IPS DF 4.7 (cell line): Measurements from ENCODE around the gene ARF6.
"Not testable (repeated sequence)": the region's sequence is repeated elsewhere in the genome, so short reads cannot be mapped to it uniquely, and the experiment has no call there.

Source experiments
- DNase-seq: peaks from one replicate; pipeline ENCODE4 v3.0.0-alpha.2; 2013; ENCODE audit warnings: low spot score; ENCODE audit errors: extremely low read depth

ARF6 gene

GRCh38 chr14:49876563-49877127 lies 16.2 kb upstream of the ARF6 start:
- no peak for DNase-seq

GRCh38 chr14:49879646-49880204 lies 13.2 kb upstream of the ARF6 start:
- no peak for DNase-seq

- DNase-seq, result no peak
These were observed 12.4 kb upstream of the ARF6 start for GRCh38 chr14:49880267-49881064.

GRCh38 chr14:49881350-49882001 lies 11.4 kb upstream of the ARF6 start:
- DNase-seq, result no peak

- DNase-seq, result no peak
These were observed 9.8 kb upstream of the ARF6 start for GRCh38 chr14:49882826-49883694.

- DNase-seq, result no peak
These were observed 6.4 kb upstream of the ARF6 start for GRCh38 chr14:49886523-49886922.

GRCh38 chr14:49888293-49888692 lies 4.6 kb upstream of the ARF6 start:
- no peak for DNase-seq

- no peak for DNase-seq
These were observed 614 bp upstream of the ARF6 start for GRCh38 chr14:49892301-49892635.

- DNase-seq, result no peak
These were observed 679 bp downstream of the ARF6 start for GRCh38 chr14:49893309-49894213.

GRCh38 chr14:49894214-49895107 lies 1.6 kb downstream of the ARF6 start:
- not testable (repeated sequence) for DNase-seq

- no peak for DNase-seq
These were observed 2.6 kb downstream of the ARF6 start for GRCh38 chr14:49895480-49895879.

- not testable (repeated sequence) for DNase-seq
These were observed 3.4 kb downstream of the ARF6 start for GRCh38 chr14:49896272-49896671.

GRCh38 chr14:49896966-49897365 lies 4.1 kb downstream of the ARF6 start:
- no peak for DNase-seq

- no peak for DNase-seq
These were observed 4.5 kb downstream of the ARF6 start for GRCh38 chr14:49897414-49897813.

GRCh38 chr14:49897965-49898364 lies 5.1 kb downstream of the ARF6 start:
- no peak for DNase-seq

- DNase-seq, result no peak
These were observed 5.6 kb downstream of the ARF6 start for GRCh38 chr14:49898485-49898884.

GRCh38 chr14:49900973-49901372 lies 8.1 kb downstream of the ARF6 start:
- DNase-seq, result no peak

- not testable (repeated sequence) for DNase-seq
These were observed 9.9 kb downstream of the ARF6 start for GRCh38 chr14:49902679-49903246.

GRCh38 chr14:49904270-49904669 lies 11.4 kb downstream of the ARF6 start:
- DNase-seq, result no peak
